Neutrophil (primary cell): ENCODE measurements around the gene EPS8.

ENCODE experiments used
- H3K27ac ChIP-seq: fragments of 200-600 bp; sonication (generic); 2 replicates; pipeline ENCODE4 v1.5.1; 2016; ENCODE audit warnings: mild to moderate bottlenecking, moderate library complexity
- H3K27me3 ChIP-seq: fragments of 200-600 bp; sonication (generic); 2 replicates; pipeline ENCODE4 v1.6.0; 2016; ENCODE audit warnings: mild to moderate bottlenecking
- H3K36me3 ChIP-seq: fragments of 200-600 bp; sonication (generic); 2 replicates; pipeline ENCODE4 v1.5.1; 2017
- H3K4me1 ChIP-seq, 2 experiments: fragments of 200-600 bp in 1 of 2; sonication (generic) in 1 of 2; 1 replicate in 1 of 2; 2 replicates in 1 of 2; pipeline versions ENCODE4 v1.5.1 to v1.6.1; 2013 to 2016; ENCODE audit warnings: low read depth in 1 of 2, low read length in 1 of 2, mild to moderate bottlenecking in 1 of 2, moderate library complexity in 1 of 2; ENCODE audit not compliant: control insufficient read depth in 1 of 2, insufficient read depth in 1 of 2
- H3K4me3 ChIP-seq, 2 experiments: fragments of 200-600 bp in 1 of 2; sonication (generic) in 1 of 2; 1 replicate in 1 of 2; 2 replicates in 1 of 2; pipeline ENCODE4 v1.5.1; 2013 to 2016; ENCODE audit warnings: low read depth in 1 of 2, low read length in 1 of 2, mild to moderate bottlenecking in 1 of 2, moderate library complexity in 1 of 2
- H3K9me3 ChIP-seq: fragments of 200-600 bp; sonication (generic); 2 replicates; pipeline ENCODE4 v1.5.1; 2016
- TF ChIP-seq, protein P1 (sequence below): fragments of 200-600 bp; sonication (generic); IDR thresholded peaks from 2 replicates; pipeline ENCODE4 v1.5.1; 2016; ENCODE audit warnings: antibody characterized with exemption

The EPS8 gene

DNA sequence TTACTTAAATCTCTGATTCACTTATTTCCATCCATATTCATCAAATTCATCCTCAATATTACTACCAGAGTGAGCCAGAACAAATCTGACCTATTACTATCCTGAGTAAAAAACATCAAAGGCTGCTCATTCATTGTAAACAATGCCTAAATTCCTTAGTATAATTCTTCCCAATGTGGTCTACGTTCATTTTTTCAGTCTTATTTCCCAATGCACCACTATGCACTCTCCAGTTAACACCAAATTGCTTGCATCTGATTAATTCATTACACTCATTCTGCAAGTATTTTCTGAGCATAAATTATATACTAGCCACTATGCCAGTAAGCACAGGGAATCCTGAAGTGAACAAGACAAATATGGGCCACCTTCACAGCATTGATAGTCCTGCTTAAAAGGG is 110.0 kb downstream of the EPS8 start:
- no peak overlapping the region for H3K27ac ChIP-seq
- no peaks in the 10 kb centered on the region for H3K27me3 ChIP-seq
- no peaks in the 10 kb centered on the region for H3K4me1 ChIP-seq

DNA sequence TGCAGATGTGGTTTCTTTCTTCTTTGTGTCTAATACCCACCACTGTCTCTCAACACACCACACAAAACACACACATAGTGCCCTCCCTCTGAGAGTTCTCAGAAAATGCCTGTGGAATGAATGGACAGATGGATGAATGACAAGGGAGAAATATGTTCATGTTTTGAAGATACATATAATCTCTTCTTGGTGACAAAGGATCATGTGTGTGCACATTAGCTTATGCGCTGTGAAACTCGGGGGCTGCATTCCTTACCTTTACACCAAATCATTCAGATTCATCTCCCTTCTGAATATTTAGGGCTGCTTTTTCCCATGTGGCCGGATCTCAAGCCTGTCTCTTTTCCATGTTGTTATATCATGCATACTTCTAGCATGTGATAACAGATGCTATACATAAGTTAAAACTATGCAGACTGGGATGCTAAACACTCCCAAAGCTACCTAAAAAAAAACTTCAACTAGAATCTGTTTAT is 111.4 kb downstream of the EPS8 start:
- Histone ChIP-seq H3K27ac (no peak overlapping the region), H3K4me3 (no peak overlapping the region), H3K36me3 (no peaks in the 10 kb centered on the region), H3K9me3 (no peaks in the 10 kb centered on the region), H3K4me1 (no peaks in the 10 kb centered on the region), H3K27me3 (no peaks in the 10 kb centered on the region)
- TF ChIP-seq, protein P1, sequence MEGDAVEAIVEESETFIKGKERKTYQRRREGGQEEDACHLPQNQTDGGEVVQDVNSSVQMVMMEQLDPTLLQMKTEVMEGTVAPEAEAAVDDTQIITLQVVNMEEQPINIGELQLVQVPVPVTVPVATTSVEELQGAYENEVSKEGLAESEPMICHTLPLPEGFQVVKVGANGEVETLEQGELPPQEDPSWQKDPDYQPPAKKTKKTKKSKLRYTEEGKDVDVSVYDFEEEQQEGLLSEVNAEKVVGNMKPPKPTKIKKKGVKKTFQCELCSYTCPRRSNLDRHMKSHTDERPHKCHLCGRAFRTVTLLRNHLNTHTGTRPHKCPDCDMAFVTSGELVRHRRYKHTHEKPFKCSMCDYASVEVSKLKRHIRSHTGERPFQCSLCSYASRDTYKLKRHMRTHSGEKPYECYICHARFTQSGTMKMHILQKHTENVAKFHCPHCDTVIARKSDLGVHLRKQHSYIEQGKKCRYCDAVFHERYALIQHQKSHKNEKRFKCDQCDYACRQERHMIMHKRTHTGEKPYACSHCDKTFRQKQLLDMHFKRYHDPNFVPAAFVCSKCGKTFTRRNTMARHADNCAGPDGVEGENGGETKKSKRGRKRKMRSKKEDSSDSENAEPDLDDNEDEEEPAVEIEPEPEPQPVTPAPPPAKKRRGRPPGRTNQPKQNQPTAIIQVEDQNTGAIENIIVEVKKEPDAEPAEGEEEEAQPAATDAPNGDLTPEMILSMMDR, result no peak

More for the DNA sequence above, 110.0 kb downstream of the EPS8 start:
- TF ChIP-seq, protein P1, result no peak
- no peaks in the 10 kb centered on the region for H3K36me3 ChIP-seq
- H3K9me3 ChIP-seq, result no peaks in the 10 kb centered on the region
- no peak overlapping the region for H3K4me3 ChIP-seq

DNA sequence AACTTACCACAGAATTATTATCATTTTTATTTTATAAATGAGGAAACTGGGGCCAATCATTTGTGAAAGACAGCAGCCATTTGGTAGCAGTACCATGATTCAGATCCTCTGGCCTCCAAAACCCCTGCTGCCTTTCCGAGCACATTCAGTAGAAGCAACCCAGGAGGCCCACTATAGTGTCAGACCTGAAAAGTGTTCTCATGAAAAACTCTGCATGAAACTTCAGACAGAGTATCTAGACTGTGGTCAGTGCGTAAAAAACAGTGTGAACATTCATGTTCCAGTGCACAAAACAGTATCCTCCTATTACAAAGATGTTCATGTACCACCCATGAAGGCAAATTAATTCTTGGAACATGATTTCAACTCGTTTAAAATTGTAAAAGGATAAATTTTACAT is 112.0 kb downstream of the EPS8 start:
- TF ChIP-seq, protein P1, result no peak
- H3K27ac ChIP-seq, result no peak overlapping the region

DNA sequence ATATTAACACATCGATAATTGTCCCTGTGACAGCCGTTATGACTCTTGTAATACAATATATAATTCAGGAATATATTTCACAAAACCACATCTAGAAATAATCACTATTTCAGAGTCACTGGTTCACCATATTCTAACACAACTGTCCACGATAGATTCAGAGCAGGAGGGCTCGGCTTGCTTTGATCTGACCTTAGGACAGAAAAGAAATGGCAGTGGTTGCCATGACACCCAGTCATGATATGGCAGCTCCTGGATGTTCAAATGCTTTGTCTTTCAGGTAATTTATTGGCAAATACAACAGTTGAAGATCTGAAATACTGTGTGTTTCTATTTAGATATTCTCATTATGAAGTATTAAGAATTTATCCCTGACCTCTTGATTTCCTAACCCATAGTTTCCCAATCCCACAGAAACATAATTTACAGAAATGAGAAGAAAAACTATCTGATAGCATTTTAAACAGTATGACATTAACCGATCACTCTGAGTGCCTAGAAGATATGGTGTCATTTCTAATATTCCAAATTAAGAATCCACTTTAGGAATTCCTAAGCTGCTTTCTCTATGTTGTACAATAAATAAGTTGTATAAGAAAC is 116.4 kb downstream of the EPS8 start:
- TF ChIP-seq, protein P1, result no peak

More for the DNA sequence above, 112.0 kb downstream of the EPS8 start:
- no peaks in the 10 kb centered on the region for H3K36me3 ChIP-seq
- H3K4me3 ChIP-seq, result no peak overlapping the region
- H3K4me1 ChIP-seq, result no peaks in the 10 kb centered on the region
- H3K27me3 ChIP-seq, result no peaks in the 10 kb centered on the region
- H3K9me3 ChIP-seq, result no peaks in the 10 kb centered on the region

DNA sequence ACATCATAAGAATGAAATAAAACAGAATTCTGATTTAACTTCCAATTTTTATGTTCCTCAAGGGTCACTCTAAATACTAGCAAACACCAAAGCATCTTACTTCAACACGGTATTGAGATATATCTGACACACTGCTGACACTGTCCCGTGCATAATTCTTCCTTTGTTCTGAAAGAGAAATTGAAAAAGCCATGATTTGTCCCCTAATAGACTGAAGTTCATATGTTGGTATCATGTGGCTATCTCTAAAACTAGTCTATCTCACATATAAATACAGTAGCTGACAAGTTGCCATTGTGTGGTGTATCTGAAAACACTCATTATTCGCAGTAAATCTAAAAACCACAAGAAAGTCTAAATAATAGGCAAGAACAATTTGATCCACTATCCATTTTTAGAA is 118.4 kb downstream of the EPS8 start:
- H3K27me3 ChIP-seq, result no peaks in the 10 kb centered on the region
- H3K9me3 ChIP-seq, result no peaks in the 10 kb centered on the region
- no peak overlapping the region for H3K27ac ChIP-seq
- TF ChIP-seq, protein P1, result no peak
- H3K4me1 ChIP-seq, result no peaks in the 10 kb centered on the region
- H3K36me3 ChIP-seq, result no peaks in the 10 kb centered on the region
- H3K4me3 ChIP-seq, result no peak overlapping the region

More for the DNA sequence above, 116.4 kb downstream of the EPS8 start:
- Histone ChIP-seq H3K4me3 (no peak overlapping the region), H3K27me3 (no peaks in the 10 kb centered on the region), H3K36me3 (no peaks in the 10 kb centered on the region), H3K9me3 (no peaks in the 10 kb centered on the region), H3K27ac (no peak overlapping the region), H3K4me1 (no peaks in the 10 kb centered on the region)
